HepG2 (cell line): ENCODE data around the gene CCND1. TPM values are rescaled to one million over a fixed set of nuclear protein-coding genes. Genes with fewer than 3 reads are reported as not detected.

Experiments used
- ADNP ChIP-seq: sonication (generic); formaldehyde crosslinking; IDR thresholded peaks from 2 replicates; pipeline ENCODE4 v1.4.0; 2020; ENCODE audit warnings: missing genetic modification reagents
- AKNA ChIP-seq: sonication (generic); formaldehyde crosslinking; IDR thresholded peaks from 2 replicates; pipeline ENCODE4 v1.4.0; 2020; ENCODE audit warnings: missing genetic modification reagents, borderline replicate concordance
- E2F1 ChIP-seq: sonication (generic); formaldehyde crosslinking; IDR thresholded peaks from 2 replicates; pipeline ENCODE4 v1.5.0; 2020; ENCODE audit warnings: missing genetic modification reagents
- E2F5 ChIP-seq: sonication (generic); formaldehyde crosslinking; conservative IDR thresholded peaks from 2 replicates; pipeline ENCODE4 v1.4.0; 2020; ENCODE audit warnings: missing genetic modification reagents
- EHMT2 ChIP-seq: fragments of 200-600 bp; sonication (generic); IDR thresholded peaks from 2 replicates; pipeline ENCODE4 v1.7.0; 2017; ENCODE audit warnings: antibody characterized with exemption, low read depth, low read length, borderline replicate concordance
- FOXM1 ChIP-seq: sonication (generic); formaldehyde crosslinking; IDR thresholded peaks from 2 replicates; pipeline ENCODE4 v1.5.0; 2020; ENCODE audit warnings: missing genetic modification reagents
- KLF16 ChIP-seq, 2 experiments: sonication (generic) in 1 of 2; formaldehyde crosslinking in 1 of 2; IDR thresholded peaks; 2 replicates each; pipeline versions ENCODE4 v1.6.1 to v1.8.0; 2016 to 2023; ENCODE audit warnings: missing genetic modification reagents in 2 of 2, missing compliant biosample characterization in 1 of 2
- SMAD3 ChIP-seq: sonication (generic); formaldehyde crosslinking; IDR thresholded peaks from 2 replicates; pipeline ENCODE4 v1.4.0; 2020; ENCODE audit warnings: missing genetic modification reagents
- SYNCRIP ChIP-seq: fragments of 200-400 bp; formaldehyde crosslinking; IDR thresholded peaks from 2 replicates; pipeline ENCODE4 v1.6.1; 2018; ENCODE audit warnings: mild to moderate bottlenecking, low read depth, low read length; ENCODE audit not compliant: insufficient read depth
- ZBTB40 ChIP-seq, 2 experiments: fragments of 450-650 bp in 1 of 2; sonication (generic) in 1 of 2; formaldehyde crosslinking in 1 of 2; IDR thresholded peaks; 2 replicates each; pipeline versions ENCODE4 v1.6.1 to v1.8.0; 2016 to 2022; ENCODE audit warnings: antibody characterized with exemption in 1 of 2, mild to moderate bottlenecking in 1 of 2, missing genetic modification reagents in 1 of 2
- ZNF207 ChIP-seq: fragments of 450-650 bp; IDR thresholded peaks from 2 replicates; pipeline ENCODE4 v1.6.1; 2016; ENCODE audit warnings: antibody characterized with exemption, borderline replicate concordance
- polyA plus RNA-seq, 8 experiments: library from polyadenylated mRNA; depleted of rRNA in 3 of 8; stranded (reverse) in 7 of 8; unstranded in 1 of 8; fragments of >200 nt; fragmentation: Illumina TruSeq in 4 of 8; extraction: Trizol in 4 of 8; gene quantifications; 2 replicates each; pipeline versions ENCODE4 v1.2.1 to v1.2.3, GENCODE V29; 2011 to 2016; ENCODE audit warnings: low read depth in 4 of 8, missing spikeins in 1 of 8, mixed read lengths in 1 of 8; ENCODE audit not compliant: insufficient read depth in 1 of 8
- total RNA-seq, 5 experiments: library from RNA; depleted of rRNA; stranded (reverse); fragments of >200 nt; fragmentation: Illumina TruSeq; extraction: Trizol; gene quantifications; 2 replicates each; pipeline ENCODE4 v1.2.3, GENCODE V29; 2016; ENCODE audit warnings: low read depth in 1 of 5

CCND1 gene
- total and polyA plus RNA-seq, 2 of the 13 experiments (the other 11 are each of a cell fraction or from before 2014, with no cell fraction given), result 107 to 136 TPM

GRCh38 chr11:69654660-69655478 lies 13.9 kb downstream of the CCND1 start (continued):
- no peak for TF ChIP-seq AKNA (CRISPR knock-in tag)
- no peak for TF ChIP-seq EHMT2
- TF ChIP-seq ZBTB40 (IDR thresholded peaks at IDR 0.05), result no peak
- TF ChIP-seq ZBTB40 (CRISPR knock-in tag; IDR thresholded peaks at IDR 0.05), result peak; percentile 67
- TF ChIP-seq KLF16 (CRISPR knock-in tag; IDR thresholded peaks at IDR 0.05), result peak in 1 of 2 experiments; percentile 76; a peak in 1 of 4 replicates
- peak; percentile 86; the same call in 1 of the 2 replicates for TF ChIP-seq SMAD3 (CRISPR knock-in tag)
- no peak for TF ChIP-seq ADNP (CRISPR knock-in tag)
- 0 out of 2 replicates have a peak, but pooled peaks have one; percentile 9 for TF ChIP-seq E2F5 (CRISPR knock-in tag)
- TF ChIP-seq FOXM1 (CRISPR knock-in tag), result no peak
- TF ChIP-seq E2F1 (CRISPR knock-in tag), result no peak
- no peak for TF ChIP-seq SYNCRIP
- no peak for TF ChIP-seq ZNF207
